DND-41 (cell line): ENCODE results near the gene RAPGEF1.

Experiments
- ATAC-seq: fragments of 200-7000 bp; cut with Tn5 transposase; 3 replicates; pipeline ENCODE4 v1.9.1; 2021; ENCODE audit warnings: low read depth; ENCODE audit not compliant: insufficient read depth
- DNase-seq: peaks from one replicate; pipeline ENCODE4 v3.0.0-alpha.2; 2020
- H2AFZ ChIP-seq: 2 replicates; pipeline ENCODE4 v1.6.0; 2012; ENCODE audit warnings: low read depth, low read length
- H3K27ac ChIP-seq: 2 replicates; pipeline ENCODE4 v1.5.1; 2012; ENCODE audit warnings: low read length, inconsistent platforms
- H3K27me3 ChIP-seq: fragments of 200-600 bp; sonication (generic); 2 replicates; pipeline ENCODE4 v1.6.0; 2012; ENCODE audit warnings: low read length, mild to moderate bottlenecking, inconsistent platforms; ENCODE audit not compliant: insufficient read depth, poor library complexity
- H3K36me3 ChIP-seq: 2 replicates; pipeline ENCODE4 v1.5.1; 2012; ENCODE audit warnings: low read length, inconsistent platforms; ENCODE audit not compliant: insufficient read depth
- H3K4me1 ChIP-seq: 2 replicates; pipeline ENCODE4 v1.5.1; 2012; ENCODE audit warnings: mild to moderate bottlenecking, low read length; ENCODE audit not compliant: insufficient read depth
- H3K4me2 ChIP-seq: 2 replicates; pipeline ENCODE4 v1.6.0; 2012; ENCODE audit warnings: mild to moderate bottlenecking, moderate library complexity, low read length, inconsistent platforms; ENCODE audit not compliant: insufficient read depth
- H3K4me3 ChIP-seq, 2 experiments: fragments of 200-600 bp in 1 of 2; shearing (Covaris generic) in 1 of 2; 2 replicates each; pipeline ENCODE4 v1.5.1; 2012 to 2016; ENCODE audit warnings: inconsistent platforms in 2 of 2, low read length in 2 of 2, mild to moderate bottlenecking in 2 of 2, low read depth in 1 of 2, moderate library complexity in 1 of 2
- H3K79me2 ChIP-seq: 2 replicates; pipeline ENCODE4 v1.6.0; 2012; ENCODE audit warnings: low read length, inconsistent platforms; ENCODE audit not compliant: insufficient read depth
- H3K9ac ChIP-seq: 2 replicates; pipeline ENCODE4 v1.6.0; 2012; ENCODE audit warnings: low read depth, mild to moderate bottlenecking, inconsistent platforms, low read length, moderate library complexity
- H3K9me3 ChIP-seq: 2 replicates; pipeline ENCODE4 v1.5.1; 2012; ENCODE audit warnings: low read length, moderate library complexity, mild to moderate bottlenecking, inconsistent platforms; ENCODE audit not compliant: insufficient read depth, severe bottlenecking
- H4K20me1 ChIP-seq: 2 replicates; pipeline ENCODE4 v1.6.0; 2012; ENCODE audit warnings: low read length; ENCODE audit not compliant: insufficient read depth
- EZH2 ChIP-seq: IDR thresholded peaks from 3 replicates; pipeline ENCODE4 v1.6.1; 2012; ENCODE audit warnings: borderline replicate concordance, low read depth, mild to moderate bottlenecking, moderate library complexity, low read length, inconsistent platforms; ENCODE audit not compliant: severe bottlenecking
- TF ChIP-seq, protein P1 (sequence below): IDR thresholded peaks from 2 replicates; pipeline ENCODE4 v1.5.1; 2012; ENCODE audit warnings: borderline replicate concordance, low read length, moderate library complexity, mild to moderate bottlenecking; ENCODE audit not compliant: poor library complexity, severe bottlenecking; ENCODE audit errors: extremely low read depth

Gene RAPGEF1

GRCh38 chr9:131631306-131631705 lies 108.6 kb downstream of the RAPGEF1 start:
- DNase-seq (no peak), ATAC-seq (no peak)
- Histone ChIP-seq H3K9me3 (no peaks in the 10 kb centered on the region), H3K27ac (no peak overlapping the region), H3K36me3 (peaks cover 19% of the 10 kb centered on the region; the same call in 1 of the 2 replicates), H2AFZ (no peak overlapping the region), H4K20me1 (no peaks in the 10 kb centered on the region), H3K27me3 (no peaks in the 10 kb centered on the region), H3K4me1 (no peaks in the 10 kb centered on the region), H3K9ac (no peak overlapping the region), H3K4me2 (no peak overlapping the region), H3K4me3 (no peak overlapping the region), H3K79me2 (no peaks in the 10 kb centered on the region)
- no peak for TF ChIP-seq EZH2
- TF ChIP-seq, protein P1, sequence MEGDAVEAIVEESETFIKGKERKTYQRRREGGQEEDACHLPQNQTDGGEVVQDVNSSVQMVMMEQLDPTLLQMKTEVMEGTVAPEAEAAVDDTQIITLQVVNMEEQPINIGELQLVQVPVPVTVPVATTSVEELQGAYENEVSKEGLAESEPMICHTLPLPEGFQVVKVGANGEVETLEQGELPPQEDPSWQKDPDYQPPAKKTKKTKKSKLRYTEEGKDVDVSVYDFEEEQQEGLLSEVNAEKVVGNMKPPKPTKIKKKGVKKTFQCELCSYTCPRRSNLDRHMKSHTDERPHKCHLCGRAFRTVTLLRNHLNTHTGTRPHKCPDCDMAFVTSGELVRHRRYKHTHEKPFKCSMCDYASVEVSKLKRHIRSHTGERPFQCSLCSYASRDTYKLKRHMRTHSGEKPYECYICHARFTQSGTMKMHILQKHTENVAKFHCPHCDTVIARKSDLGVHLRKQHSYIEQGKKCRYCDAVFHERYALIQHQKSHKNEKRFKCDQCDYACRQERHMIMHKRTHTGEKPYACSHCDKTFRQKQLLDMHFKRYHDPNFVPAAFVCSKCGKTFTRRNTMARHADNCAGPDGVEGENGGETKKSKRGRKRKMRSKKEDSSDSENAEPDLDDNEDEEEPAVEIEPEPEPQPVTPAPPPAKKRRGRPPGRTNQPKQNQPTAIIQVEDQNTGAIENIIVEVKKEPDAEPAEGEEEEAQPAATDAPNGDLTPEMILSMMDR = no peak

- ATAC-seq (no peak), DNase-seq (no peak)
- no peaks in the 10 kb centered on the region for H3K4me1 ChIP-seq
- no peaks in the 10 kb centered on the region for H3K79me2 ChIP-seq
- no peak overlapping the region for H3K4me3 ChIP-seq
- H3K4me2 ChIP-seq = no peak overlapping the region
- peaks cover 24% of the 10 kb centered on the region; the same call in 1 of the 2 replicates for H3K36me3 ChIP-seq
- no peak overlapping the region for H3K27ac ChIP-seq
- H2AFZ ChIP-seq = no peak overlapping the region
- H3K9me3 ChIP-seq = no peaks in the 10 kb centered on the region
- no peaks in the 10 kb centered on the region for H3K27me3 ChIP-seq
- H3K9ac ChIP-seq = no peak overlapping the region
- TF ChIP-seq, protein P1 = no peak
- TF ChIP-seq EZH2 = no peak
- no peaks in the 10 kb centered on the region for H4K20me1 ChIP-seq
Measured at GRCh38 chr9:131630205-131630831, 109.6 kb downstream of the RAPGEF1 start.

DNA sequence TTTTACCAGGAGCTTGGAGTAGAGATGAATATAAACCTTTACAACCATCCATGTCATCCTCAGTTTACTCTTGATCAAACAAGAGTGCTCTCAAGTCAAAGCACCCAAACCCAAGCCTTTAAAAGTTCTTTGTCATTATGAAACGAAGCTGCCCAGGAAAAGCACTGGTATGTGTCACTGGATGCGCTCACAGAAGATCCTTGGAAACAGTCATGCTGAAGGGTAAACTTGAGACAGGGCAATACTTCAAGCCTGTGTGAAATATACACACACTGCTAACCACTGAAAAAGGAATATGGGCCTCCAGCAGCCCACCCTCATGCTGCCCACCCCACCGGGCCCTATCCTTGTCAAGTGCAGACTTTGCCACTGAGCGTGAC lies 110.1 kb downstream of the RAPGEF1 start:
- Histone ChIP-seq H3K36me3 (peaks cover 29% of the 10 kb centered on the region), H4K20me1 (no peaks in the 10 kb centered on the region), H3K27me3 (no peaks in the 10 kb centered on the region), H3K79me2 (no peaks in the 10 kb centered on the region), H3K9me3 (no peaks in the 10 kb centered on the region), H2AFZ (no peak overlapping the region), H3K4me1 (no peaks in the 10 kb centered on the region), H3K27ac (no peak overlapping the region), H3K9ac (no peak overlapping the region), H3K4me2 (no peak overlapping the region), H3K4me3 (no peak overlapping the region)
- no peak for ATAC-seq
- no peak for DNase-seq
- TF ChIP-seq, protein P1 = no peak
- no peak for TF ChIP-seq EZH2

DNA sequence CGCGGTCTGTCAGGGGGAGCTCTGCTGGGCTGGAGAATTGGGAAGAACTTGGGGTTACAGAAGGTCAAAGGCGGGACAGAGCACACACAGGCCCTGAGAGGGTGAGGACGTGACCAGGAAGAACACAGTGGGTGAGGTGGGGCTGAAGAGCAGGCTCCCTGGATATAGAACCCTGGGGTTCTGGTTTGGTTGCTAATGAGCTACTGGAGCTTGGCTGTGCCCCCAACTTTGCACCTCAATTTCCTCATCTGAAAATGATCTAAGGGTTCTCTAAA lies 110.7 kb downstream of the RAPGEF1 start:
- Histone ChIP-seq H3K27me3 (no peaks in the 10 kb centered on the region), H2AFZ (no peak overlapping the region), H3K9ac (no peak overlapping the region), H4K20me1 (no peaks in the 10 kb centered on the region), H3K9me3 (no peaks in the 10 kb centered on the region), H3K4me3 (no peak overlapping the region), H3K79me2 (no peaks in the 10 kb centered on the region), H3K27ac (no peak overlapping the region), H3K4me1 (no peaks in the 10 kb centered on the region), H3K36me3 (peaks cover 36% of the 10 kb centered on the region), H3K4me2 (no peak overlapping the region)
- DNase-seq = no peak
- TF ChIP-seq EZH2 = no peak
- TF ChIP-seq, protein P1 = no peak
- ATAC-seq = no peak
